ENCODE data around the gene GPR156. TPM values are rescaled to one million over a fixed set of nuclear protein-coding genes. Genes with fewer than 3 reads are reported as not detected.
"Not testable (repeated sequence)": the region's sequence is repeated elsewhere in the genome, so short reads cannot be mapped to it uniquely, and the experiment has no call there.

GPR156 gene
- total RNA-seq, 1 experiment from 2014 or later, result 0.08 TPM

DNA sequence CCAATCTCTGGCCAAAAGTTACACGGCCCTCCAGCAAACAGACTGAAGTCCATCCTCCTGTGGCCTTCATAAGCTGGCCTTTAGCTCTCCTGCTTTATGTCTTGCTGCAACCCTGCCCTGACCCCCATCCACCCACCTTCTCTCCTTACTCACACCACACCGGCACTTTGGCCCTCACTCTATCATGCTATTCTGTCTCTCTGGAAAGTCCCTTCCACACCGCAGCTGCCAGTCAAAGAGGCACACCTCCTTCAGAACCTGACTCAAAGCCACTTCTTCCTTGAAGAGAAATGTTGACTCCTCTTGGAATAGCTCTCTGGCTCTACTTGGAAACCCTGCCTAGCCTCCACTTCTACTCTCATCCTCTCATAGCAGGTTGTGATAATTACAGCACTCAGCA lies 4.5 kb downstream of the GPR156 start:
- DNase-seq (ENCODE audit: low read depth, low spot score), result no peak

DNA sequence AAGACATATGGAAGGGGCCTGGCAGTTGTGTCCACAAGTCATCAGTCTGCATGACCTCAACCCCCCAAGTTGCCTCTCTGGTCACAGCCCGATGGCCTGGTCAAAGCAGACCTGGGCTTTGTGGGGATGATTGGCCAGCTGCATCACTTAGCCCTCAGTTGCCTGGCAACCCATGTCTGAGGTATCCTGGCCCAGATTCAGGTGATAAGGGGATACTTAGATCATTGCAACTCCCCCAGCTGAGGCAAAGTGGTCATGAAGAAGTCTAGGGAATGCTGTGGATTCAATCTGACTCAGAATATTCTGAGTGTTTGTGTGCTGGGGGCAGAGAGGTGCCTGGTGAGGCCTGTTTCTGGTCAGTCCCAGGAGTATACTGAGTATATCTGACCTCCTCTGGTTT lies 5.0 kb downstream of the GPR156 start:
- in situ Hi-C loops (cut with HindIII; ENCODE audit: low pct_unique_long_range_greater_than_20kb, low sequenced_read_pairs), result no loop called here
- no peak for DNase-seq (ENCODE audit: low read depth, low spot score)

More for the DNA sequence above, 4.5 kb downstream of the GPR156 start:
- in situ Hi-C loops (cut with HindIII; ENCODE audit: low pct_unique_long_range_greater_than_20kb, low sequenced_read_pairs), result no loop called here

- DNase-seq (ENCODE audit: low read depth, low spot score), result no peak
- in situ Hi-C loops (cut with HindIII; ENCODE audit: low pct_unique_long_range_greater_than_20kb, low sequenced_read_pairs), result no loop called here
Measured at GRCh38 chr3:120276767-120277166, 8.3 kb downstream of the GPR156 start.

DNA sequence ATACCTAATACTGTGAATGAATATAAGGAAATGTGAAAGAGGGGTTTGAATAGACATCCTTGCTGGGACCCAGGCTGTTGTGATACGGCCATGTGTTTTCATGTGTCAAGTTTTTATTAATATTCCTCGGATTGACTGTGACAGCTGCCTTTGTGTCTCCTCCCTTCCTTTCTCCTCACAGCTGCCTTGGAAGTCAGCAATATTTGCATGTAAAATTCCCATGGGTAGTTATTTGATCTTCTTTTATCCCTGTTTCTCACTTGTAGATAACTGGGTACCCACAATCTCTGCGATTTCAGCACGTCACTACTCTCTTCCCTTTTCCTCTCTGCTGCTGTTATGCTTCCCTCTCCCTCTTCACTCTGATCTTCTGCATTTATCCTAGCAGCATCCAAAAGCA lies 9.4 kb downstream of the GPR156 start:
- DNase-seq (ENCODE audit: low read depth, low spot score), result no peak
- in situ Hi-C loops (cut with HindIII; ENCODE audit: low pct_unique_long_range_greater_than_20kb, low sequenced_read_pairs), result no loop called here

- peak; percentile 70 for DNase-seq (ENCODE audit: low read depth, low spot score)
Measured at GRCh38 chr3:120274739-120275167, 10.3 kb downstream of the GPR156 start.

DNA sequence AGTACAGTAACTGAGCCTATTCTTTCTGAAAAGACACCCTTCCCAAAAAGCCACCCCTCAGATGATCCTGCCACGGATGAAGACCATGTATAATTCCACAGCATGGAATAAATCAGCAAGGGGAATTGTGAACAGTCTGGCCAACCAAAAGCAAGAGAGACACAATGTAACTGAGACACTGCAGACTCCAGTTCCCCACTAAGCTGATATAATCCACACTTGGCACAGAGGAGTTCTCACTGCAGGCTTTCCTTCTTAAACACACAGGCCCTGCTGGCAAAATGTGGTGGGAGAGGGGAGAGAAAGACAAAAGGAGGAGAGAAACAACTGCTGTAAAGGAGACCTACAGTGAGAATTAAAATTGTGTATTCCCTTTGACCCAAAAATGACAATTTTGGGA lies 12.7 kb downstream of the GPR156 start:
- in situ Hi-C loops (cut with HindIII; ENCODE audit: low pct_unique_long_range_greater_than_20kb, low sequenced_read_pairs), result no loop called here
- DNase-seq (ENCODE audit: low read depth, low spot score), result no peak

More at GRCh38 chr3:120274739-120275167, 10.3 kb downstream of the GPR156 start:
- in situ Hi-C loops (cut with HindIII; ENCODE audit: low pct_unique_long_range_greater_than_20kb, low sequenced_read_pairs), result no loop called here

DNA sequence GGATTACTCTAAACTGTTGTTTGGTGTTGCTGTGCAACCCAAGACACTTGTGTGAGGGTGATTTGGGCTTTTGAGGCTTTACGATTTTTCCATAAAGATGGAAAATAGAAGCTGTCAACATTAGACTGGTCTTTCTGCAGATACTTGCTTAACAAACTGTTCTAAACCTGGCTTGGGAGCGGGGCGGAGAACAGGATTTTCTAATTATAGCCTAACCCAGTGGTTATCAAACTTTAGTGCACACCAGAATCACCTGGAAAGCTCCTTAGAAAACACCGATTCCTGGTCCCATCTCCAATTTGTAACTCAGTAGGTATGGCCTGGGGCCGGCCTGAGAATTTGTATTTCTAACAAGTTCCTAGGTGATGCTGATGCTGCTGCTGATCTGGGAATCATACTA lies 19.0 kb downstream of the GPR156 start:
- in situ Hi-C loops (cut with HindIII; ENCODE audit: low pct_unique_long_range_greater_than_20kb, low sequenced_read_pairs), result no loop called here
- no peak for DNase-seq (ENCODE audit: low read depth, low spot score)

DNA sequence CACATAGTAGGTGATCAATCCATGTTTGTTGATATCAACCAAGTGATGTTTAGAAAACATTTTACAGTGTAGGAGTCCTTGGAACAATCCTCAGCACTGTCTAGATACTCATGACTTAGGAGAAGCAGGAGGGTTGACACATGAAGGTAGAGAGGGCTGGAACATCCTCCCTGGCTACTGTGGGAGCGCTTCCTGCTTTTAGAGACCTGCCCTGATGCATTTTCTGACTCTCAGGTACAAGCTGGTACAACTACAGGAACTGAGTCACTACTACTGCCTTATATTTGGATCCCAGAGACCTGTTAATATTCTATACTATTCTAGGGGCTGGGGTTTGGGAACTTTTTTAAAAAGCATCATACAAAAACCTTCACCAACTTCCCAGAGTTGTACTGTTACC lies 20.1 kb downstream of the GPR156 start:
- no peak for DNase-seq (ENCODE audit: low read depth, low spot score)
- in situ Hi-C loops (cut with HindIII; ENCODE audit: low pct_unique_long_range_greater_than_20kb, low sequenced_read_pairs), result no loop called here

- no peak for DNase-seq (ENCODE audit: low read depth, low spot score)
- in situ Hi-C loops (cut with HindIII; ENCODE audit: low pct_unique_long_range_greater_than_20kb, low sequenced_read_pairs), result no loop called here
Measured at GRCh38 chr3:120263792-120264191, 21.2 kb downstream of the GPR156 start.

DNA sequence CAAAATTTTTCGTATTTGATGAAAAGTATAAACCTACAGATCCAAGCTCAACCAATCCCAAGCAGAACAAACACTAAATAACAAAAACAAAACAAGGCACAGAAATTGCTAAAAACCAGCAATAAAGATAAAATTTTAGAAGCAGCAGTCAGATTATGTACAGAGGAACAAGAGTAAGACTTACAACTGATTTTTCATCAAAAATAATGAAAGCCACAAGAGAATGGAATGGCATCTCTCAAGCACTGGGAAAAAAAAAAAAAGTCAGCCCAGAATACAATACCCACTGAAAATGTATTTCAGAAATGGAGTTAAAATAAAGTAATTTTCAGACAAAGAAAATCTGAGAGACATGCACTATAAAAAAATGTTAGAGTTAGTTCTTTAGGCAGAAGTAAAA lies 27.0 kb downstream of the GPR156 start:
- DNase-seq (ENCODE audit: low read depth, low spot score), result no peak

DNA sequence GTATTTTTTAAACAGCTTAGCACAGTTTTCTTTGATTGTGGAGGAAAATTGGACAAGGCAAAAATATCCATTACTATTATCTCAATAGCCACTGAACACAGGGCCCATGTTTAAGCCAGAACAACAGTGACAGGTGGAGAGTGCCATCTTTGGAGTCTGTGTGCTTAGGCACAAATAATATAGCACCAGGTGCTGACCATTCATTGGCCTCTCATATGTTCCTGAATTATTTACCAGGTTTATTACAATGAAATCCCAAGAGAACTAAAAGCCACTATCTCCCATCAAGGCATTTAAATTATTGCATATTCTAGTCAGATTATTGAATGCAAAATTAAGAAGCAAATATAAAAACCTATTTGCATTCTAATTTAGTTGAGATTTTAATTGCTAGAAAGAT lies 39.6 kb downstream of the GPR156 start:
- in situ Hi-C loops (cut with HindIII; ENCODE audit: low pct_unique_long_range_greater_than_20kb, low sequenced_read_pairs), result no loop called here
- DNase-seq (ENCODE audit: low read depth, low spot score), result no peak

More for the DNA sequence above, 27.0 kb downstream of the GPR156 start:
- in situ Hi-C loops (cut with HindIII; ENCODE audit: low pct_unique_long_range_greater_than_20kb, low sequenced_read_pairs), result no loop called here

GRCh38 chr3:120244834-120245225 lies 40.2 kb downstream of the GPR156 start:
- DNase-seq (ENCODE audit: low read depth, low spot score), result peak; percentile 47

DNA sequence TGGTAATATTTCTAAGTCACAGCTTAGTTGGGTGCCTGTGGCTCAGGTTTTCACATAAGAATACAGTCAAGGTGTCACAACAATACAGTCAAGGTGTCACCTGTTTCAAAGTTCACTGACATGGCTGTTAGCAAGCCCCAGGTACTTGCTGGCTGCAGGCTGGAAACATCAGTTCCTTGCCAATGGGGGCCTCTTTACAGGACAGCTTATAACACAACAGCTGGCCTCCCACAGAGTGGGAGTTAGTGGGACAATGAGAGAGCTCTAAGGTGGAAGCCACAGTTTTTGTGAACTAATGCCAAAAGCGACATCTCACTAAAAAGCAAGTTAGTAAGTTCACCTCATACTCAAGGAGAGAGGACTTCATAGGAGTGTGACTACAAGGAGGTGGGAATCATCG lies 45.4 kb downstream of the GPR156 start:
- no peak for DNase-seq (ENCODE audit: low read depth, low spot score)
- in situ Hi-C loops (cut with HindIII; ENCODE audit: low pct_unique_long_range_greater_than_20kb, low sequenced_read_pairs), result no loop called here

More at GRCh38 chr3:120244834-120245225, 40.2 kb downstream of the GPR156 start:
- in situ Hi-C loops (cut with HindIII; ENCODE audit: low pct_unique_long_range_greater_than_20kb, low sequenced_read_pairs), result no loop called here

DNA sequence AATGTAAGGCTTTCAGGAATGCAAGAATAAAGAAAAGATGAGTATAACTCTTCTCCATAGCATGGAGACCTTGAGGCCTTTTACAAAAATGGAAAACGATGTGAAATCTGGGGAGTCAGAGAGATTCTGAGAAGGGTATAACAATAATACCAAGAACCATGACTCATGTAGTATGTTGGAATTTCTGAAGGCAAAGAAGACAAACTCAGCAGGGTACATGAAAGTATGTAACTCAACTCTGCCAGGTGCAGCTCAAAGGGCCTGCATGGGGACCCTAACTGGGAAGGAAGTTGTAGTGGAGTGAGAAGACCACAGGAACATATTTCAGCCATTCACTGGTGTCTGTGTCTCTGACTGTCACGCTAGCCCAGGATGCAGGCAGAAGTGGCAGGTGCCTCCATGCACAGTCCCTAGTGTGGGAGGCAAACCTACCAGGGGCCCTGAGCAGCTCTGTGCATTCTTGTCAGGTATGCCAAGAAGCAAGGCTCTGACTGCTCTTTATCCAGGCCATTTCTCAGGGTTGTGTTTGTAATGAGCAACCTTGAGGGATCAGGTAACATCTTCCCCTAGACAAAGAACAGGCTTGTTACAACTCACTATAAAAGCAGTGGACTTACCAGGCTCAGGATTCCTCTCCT lies 57.2 kb downstream of the GPR156 start:
- in situ Hi-C loops (cut with HindIII; ENCODE audit: low pct_unique_long_range_greater_than_20kb, low sequenced_read_pairs), result no loop called here
- DNase-seq (ENCODE audit: low read depth, low spot score), result no peak

GRCh38 chr3:120224237-120224636 lies 60.8 kb downstream of the GPR156 start:
- in situ Hi-C loops (cut with HindIII; ENCODE audit: low pct_unique_long_range_greater_than_20kb, low sequenced_read_pairs), result no loop called here
- no peak for DNase-seq (ENCODE audit: low read depth, low spot score)

- in situ Hi-C loops (cut with HindIII; ENCODE audit: low pct_unique_long_range_greater_than_20kb, low sequenced_read_pairs), result no loop called here
- DNase-seq (ENCODE audit: low read depth, low spot score), result no peak
Measured at GRCh38 chr3:120218981-120219380, 66.0 kb downstream of the GPR156 start.

DNA sequence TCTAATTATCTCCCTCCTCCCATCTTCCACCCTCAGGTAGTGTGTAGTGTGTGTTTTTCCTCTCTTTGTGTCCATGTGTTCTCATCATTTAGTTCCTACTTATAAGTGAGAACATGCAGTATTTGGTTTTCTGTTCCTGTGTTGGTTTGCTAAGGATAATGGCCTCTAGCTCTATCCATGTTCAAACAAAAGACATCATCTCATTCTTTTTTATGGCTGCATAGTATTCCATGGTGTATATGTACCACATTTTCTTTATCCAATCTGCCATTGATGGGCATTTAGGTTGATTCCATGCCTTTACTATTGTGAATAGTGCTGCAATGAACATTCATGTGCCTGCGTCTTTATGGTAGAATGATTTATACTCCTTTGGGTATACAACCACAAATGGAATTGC lies 68.4 kb downstream of the GPR156 start:
- not testable (repeated sequence) for DNase-seq (ENCODE audit: low read depth, low spot score)

GRCh38 chr3:120214176-120214575 lies 70.8 kb downstream of the GPR156 start:
- DNase-seq (ENCODE audit: low read depth, low spot score), result no peak
- in situ Hi-C loops (cut with HindIII; ENCODE audit: low pct_unique_long_range_greater_than_20kb, low sequenced_read_pairs), result no loop called here

More for the DNA sequence above, 68.4 kb downstream of the GPR156 start:
- in situ Hi-C loops (cut with HindIII; ENCODE audit: low pct_unique_long_range_greater_than_20kb, low sequenced_read_pairs), result not testable (repeated sequence)

GRCh38 chr3:120212505-120212904 lies 72.5 kb downstream of the GPR156 start:
- in situ Hi-C loops (cut with HindIII; ENCODE audit: low pct_unique_long_range_greater_than_20kb, low sequenced_read_pairs), result no loop called here
- DNase-seq (ENCODE audit: low read depth, low spot score), result no peak

DNA sequence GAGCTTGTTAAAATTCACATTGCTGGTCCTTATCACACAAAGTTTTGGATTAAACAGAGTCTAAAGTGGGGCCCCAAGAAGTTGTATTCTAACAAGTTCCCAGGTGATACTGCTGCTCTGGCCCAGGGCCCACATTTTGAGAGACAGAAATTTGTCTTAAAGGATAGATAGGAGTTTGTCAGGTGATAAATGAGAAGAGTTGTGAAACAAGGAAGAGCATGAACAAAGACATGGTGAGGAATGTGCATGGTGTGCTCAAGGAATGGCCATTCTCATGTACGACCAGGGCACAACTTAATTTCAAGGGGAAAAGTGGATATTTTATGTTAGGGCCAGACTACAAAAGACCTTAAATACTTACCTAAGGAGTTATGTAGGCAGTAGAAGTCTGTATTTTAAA lies 75.6 kb downstream of the GPR156 start:
- in situ Hi-C loops (cut with HindIII; ENCODE audit: low pct_unique_long_range_greater_than_20kb, low sequenced_read_pairs), result no loop called here
- DNase-seq (ENCODE audit: low read depth, low spot score), result no peak

Measured in SK-MEL-5 (cell line).